Measurements from ENCODE around the gene CLEC20A.
"Not testable (repeated sequence)": the region's sequence is repeated elsewhere in the genome, so short reads cannot be mapped to it uniquely, and the experiment has no call there.

CLEC20A gene

DNA sequence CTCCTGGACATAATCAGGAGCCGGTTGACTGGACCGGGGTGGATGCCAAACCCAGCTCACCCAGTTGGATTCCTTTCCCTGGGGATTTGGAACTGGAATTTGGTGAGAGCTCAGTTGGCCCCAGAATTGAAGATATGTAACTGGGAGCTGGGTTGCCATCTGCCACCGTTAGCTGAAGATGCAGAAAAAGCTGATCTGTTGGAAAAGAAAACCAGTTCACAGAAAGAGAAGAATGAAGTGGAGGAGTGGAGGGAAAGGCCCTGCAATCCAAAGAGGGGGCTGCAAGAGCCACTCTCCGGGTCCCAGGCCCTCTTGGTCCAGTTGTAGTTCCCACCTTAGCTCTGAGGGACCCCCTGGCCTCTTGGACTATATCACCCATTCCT lies 32.2 kb upstream of the CLEC20A start:
- no peak for DNase-seq

GRCh38 chr1:178528228-178528952 lies 31.6 kb upstream of the CLEC20A start:
- DNase-seq: no peak

- DNase-seq: no peak
These were observed 30.4 kb upstream of the CLEC20A start for GRCh38 chr1:178527117-178527516.

GRCh38 chr1:178521241-178521640 lies 24.5 kb upstream of the CLEC20A start:
- DNase-seq: no peak

DNA sequence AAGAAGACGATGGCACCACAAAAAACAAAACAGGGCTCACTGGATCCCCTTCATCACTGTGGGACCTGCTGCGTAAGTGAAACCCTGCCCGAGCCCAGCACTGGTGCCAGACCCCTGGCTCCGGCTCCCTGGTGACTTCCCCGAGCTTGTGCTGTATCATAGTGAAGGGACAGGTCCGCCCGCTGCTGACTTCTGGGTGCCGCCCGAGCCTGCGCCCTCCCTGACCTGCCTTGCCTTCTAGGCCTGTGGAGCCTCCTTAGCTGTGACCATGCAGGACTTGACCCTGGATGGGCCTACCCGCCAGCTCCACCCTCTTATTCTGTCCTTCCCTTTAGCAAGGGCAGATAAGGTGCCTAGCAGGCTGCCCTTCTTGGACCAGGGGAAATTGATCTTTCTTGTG lies 24.0 kb upstream of the CLEC20A start:
- DNase-seq: no peak

GRCh38 chr1:178518894-178519293 lies 22.1 kb upstream of the CLEC20A start:
- DNase-seq: no peak

- DNase-seq: no peak
These were observed 19.3 kb upstream of the CLEC20A start for GRCh38 chr1:178516110-178516509.

DNA sequence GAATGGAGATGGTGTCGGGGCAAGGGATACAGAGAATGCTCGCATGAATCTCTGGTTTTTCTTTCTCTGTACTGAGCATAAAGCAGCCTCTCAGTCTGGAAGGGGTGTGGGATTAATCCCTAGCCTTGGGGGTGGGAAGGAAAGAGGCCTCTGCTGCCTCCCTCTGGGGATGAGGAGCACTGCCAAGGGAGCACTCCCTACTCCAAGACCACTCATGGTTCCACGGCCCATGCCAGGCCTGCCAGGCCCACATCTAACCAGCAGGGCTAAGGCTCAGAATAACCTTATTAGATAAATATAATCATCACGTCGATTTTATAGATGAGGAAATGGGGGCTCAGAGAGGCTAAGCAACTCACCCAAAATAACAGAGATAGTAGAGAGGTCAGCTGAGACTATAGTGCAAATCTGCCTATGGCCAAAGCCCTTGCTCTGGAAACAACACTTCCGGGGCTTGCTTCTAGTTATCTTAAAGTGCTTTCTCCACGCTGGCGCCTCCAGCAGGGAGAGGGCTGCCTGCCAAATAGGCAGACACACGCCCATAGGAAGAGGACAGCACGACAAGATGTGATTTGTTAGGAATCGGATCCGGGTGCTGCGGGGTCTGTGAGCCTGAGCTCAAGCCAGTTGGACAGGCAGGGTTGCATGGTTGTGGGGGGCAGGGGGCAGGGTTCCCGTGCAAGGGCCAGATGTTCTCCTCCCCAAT lies 16.7 kb upstream of the CLEC20A start:
- DNase-seq: no peak

- no peak for DNase-seq
These were observed 16.0 kb upstream of the CLEC20A start, which contains the start of gene TEX35 for GRCh38 chr1:178512566-178513277. Gene TEX35 (plus strand): TSS chr1:178513109. CDS start chr1:178513189, 80 bp downstream.

GRCh38 chr1:178510155-178510554 lies 13.4 kb upstream of the CLEC20A start:
- no peak for DNase-seq

DNA sequence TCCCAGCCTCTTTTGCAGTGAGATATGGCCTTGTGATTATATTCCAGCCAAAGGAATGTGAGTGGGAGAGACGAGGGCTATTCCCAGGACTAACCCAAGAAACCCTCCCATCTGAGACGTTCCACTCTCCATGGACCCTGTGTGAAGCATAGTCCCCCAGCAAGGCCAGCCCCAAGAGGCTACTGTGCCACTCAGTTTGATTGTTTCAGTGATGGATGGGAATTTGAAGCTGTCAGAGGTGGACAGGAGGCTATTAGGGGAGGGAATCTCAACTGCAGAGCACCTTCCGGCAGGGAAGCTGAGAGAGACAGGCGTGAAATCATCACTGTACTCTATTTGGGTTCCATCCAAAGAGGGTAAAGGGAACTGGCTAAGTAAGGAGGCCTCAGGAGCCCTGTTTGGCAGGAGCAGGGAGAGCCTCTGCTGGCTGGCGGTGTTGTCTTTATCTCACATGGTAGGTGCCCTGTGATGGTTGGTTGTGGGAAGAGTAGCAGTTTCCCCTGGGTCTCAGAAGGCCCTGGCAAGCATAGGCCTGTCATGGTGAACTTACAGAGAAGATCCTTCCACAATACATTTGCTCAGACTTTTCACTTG lies 12.7 kb upstream of the CLEC20A start:
- no peak for DNase-seq

- DNase-seq: no peak
These were observed 9.9 kb upstream of the CLEC20A start for GRCh38 chr1:178506669-178507068.

GRCh38 chr1:178506177-178506576 lies 9.4 kb upstream of the CLEC20A start:
- no peak for DNase-seq

DNA sequence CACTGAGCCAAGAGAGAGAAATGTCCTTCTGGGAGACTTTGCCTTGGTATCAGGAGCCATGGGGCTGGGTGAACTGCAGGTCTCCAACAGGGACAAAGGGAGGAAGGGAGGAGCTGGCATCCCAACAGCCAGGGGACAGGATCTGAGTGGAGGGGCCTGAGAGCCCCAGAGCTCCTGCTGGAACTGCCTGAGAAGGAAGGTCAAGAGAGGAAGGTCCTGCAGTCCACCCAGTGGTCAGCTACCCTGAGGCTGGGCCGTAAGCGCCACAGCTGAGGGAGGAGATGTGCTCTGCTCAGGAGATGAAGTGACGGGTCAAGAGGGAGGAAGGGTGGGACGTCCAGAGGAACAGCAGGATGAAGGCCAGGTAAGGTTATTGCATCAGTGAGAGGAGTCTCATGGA lies 7.5 kb upstream of the CLEC20A start:
- DNase-seq: no peak

GRCh38 chr1:178503849-178504248 lies 7.1 kb upstream of the CLEC20A start:
- no peak for DNase-seq

DNA sequence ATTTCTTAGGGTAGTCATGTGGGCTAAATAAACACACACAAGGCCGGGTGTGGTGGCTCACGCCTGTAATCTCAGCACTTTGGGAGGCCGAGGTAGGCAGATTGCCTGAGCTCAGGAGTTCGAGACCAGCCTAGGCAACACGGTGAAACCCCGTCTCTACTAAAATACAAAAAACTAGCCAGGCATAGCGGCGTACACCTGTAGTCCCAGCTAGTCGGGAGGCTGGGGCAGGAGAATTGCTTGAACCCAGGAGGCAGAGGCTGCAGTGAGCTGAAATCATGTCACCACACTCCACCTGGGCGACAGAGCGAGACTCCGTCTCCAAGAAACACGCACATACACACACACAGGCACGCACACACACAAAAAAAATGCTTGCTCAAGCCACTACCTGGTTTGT lies 6.6 kb upstream of the CLEC20A start:
- not testable (repeated sequence) for DNase-seq

DNA sequence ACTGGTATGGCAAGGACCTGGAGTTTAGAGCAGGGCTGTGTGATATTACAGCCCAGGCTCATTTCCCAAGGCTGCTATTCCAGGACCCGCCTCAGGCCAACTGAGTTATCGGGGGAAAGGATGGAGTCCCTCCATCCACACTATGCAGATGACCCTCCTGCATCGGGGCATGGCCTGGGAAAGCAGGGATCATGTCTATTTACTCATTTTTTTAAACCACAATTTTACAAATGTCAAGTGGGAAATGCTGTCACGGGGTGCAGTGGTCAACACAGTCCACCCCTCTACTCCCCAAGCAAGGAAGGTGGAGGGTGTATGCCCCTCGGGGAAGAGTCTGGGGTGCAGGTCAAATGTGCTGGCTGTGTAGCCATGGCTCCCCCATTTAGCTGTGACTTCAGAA lies 6.1 kb upstream of the CLEC20A start:
- no peak for DNase-seq

DNA sequence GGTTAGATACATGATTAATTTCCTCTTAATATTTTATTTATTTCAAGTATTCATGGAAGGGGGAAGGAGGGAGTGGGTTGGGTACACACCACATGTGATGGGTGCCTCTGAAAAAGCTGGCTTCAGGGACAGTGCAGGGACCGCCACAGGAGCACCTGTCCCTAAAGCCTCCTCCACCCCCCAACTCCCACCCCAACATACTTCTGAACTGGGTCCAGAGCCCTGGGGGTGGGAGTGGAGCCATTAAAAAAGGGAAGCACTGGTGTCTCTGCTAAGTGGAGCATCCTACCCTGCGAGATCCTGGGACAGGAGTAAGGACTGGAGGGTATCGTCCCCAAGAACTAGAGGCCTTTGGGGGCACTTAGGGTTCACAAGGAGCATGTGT lies 5.6 kb upstream of the CLEC20A start:
- no peak for DNase-seq

DNA sequence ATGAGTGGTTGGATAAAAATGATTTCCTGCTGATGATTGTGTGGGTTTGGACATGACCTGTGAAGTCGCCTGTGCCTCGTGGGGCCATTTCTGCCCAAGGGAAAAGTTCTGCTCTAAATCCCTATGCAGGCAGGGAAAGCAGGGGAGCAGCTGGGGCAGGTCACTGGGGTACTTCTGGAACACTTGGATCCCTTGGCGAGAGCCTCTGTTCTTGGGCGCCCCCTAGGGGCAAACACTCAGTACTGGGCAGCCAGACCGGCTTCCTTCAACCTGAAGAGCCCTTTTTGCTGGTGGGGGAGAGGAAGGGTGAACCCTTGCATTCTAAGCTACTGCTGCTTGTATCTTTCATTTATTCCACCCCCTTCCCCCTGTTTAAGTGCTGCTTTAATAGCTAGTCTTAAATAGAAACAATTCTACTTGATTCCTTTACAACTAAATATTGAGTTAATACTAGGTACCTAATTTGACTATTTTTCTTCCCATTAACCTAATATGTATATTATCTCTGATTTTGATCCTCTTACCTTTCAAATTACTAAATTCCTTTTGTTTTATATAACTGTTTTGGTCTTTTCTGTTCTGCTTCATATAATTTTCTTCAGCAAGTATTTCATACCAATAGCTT lies 5.1 kb upstream of the CLEC20A start:
- DNase-seq: peak; percentile 66

GRCh38 chr1:178500936-178501554 lies 4.3 kb upstream of the CLEC20A start:
- no peak for DNase-seq

GRCh38 chr1:178500091-178500770 lies 3.5 kb upstream of the CLEC20A start:
- no peak for DNase-seq

All from NCI-H2227 treated with DMSO at 0.1 percent for 48 hours (cell line).